ENCODE data around the gene OSBPL7.

The OSBPL7 gene

DNA sequence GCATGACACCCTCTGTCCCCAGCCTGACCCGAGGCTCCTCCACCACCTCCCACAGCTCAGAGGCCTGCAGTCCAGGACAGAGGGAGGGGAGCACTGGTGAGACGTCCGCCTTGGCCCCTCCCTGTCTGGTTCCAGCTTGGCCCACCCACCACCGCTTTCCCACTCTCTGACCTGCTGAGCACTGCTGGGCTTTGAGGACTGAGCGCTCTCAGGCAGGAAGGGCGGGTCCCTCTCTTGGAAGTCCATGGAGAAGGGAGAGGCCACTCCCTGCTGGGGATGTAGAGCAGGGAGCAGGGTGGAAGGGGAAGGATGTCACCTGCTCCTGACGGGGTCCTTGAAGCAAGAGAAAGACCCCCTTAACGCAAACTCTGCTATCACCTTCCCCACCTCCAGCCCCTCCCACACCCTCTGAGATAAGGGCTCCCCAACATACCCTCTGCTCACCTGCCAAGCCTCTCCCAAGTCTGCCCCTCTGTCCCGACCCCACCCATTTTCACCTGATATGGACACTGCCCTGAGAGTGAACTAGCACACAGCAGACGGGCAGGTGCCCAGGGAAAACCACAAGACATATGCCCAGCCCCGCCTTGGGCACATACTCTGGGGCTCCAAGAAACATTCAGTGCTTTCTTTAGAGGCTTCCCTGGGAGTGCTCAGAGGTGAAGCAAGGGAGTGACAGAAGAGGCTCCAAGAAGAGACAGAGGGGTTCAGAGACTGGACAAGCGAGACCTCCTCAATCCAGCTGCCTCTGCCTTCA, 1.4 kb downstream of the OSBPL7 start:
- no peak for DNase-seq

GRCh38 chr17:47819475-47819874, 2.1 kb downstream of the OSBPL7 start:
- DNase-seq: no peak

GRCh38 chr17:47818002-47818695, 3.4 kb downstream of the OSBPL7 start:
- DNase-seq: no peak

DNA sequence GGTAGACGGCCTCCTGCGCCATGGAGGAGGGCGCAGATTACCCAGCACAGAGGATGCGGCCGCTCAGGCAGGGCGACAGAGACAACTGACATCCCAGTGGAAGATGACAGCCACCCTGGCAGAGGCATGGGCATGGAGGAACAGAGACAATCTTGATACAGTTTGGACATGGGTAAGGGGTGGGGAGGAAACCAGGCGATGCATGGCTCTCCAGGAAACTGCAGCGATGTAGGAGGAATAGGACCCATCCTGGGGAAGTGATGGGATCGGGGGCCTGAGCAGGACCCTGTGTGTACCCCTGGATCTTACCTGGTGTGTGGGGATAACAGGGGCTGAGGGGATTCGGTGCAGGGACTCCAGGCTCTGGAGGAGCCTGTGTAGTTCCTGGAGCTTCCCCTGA, 4.6 kb downstream of the OSBPL7 start:
- no peak for DNase-seq

DNA sequence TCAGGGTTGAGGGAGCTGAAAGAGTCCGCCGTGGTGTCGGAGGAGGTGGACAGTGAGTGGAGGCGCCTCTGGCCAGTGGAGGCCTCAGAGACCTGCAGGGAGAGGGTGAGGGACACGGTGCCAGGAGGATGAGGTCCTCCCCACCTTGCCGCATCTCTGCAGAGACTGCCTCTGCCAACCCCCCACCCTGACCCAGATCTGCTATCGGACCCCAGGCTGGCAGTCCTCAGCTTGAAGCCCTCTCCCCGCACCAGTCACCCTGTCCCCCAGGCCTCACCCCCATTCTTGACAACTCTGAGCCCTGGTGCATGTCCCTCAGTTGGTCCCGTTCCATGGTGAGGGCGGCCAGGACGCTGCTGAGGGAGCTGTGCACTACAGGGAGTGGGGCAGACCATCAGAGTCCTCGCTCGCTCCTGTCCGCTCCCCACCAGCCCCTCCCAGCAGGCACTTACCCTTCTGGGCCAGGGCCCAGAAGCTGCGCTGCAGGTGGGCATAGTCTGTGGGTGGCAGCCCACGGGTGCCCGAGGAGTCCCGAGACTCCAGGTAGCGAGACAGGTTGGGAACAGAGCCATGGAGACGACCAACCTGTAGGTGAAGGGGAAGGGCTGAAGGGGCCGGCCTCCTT, 5.4 kb downstream of the OSBPL7 start:
- DNase-seq: no peak

DNA sequence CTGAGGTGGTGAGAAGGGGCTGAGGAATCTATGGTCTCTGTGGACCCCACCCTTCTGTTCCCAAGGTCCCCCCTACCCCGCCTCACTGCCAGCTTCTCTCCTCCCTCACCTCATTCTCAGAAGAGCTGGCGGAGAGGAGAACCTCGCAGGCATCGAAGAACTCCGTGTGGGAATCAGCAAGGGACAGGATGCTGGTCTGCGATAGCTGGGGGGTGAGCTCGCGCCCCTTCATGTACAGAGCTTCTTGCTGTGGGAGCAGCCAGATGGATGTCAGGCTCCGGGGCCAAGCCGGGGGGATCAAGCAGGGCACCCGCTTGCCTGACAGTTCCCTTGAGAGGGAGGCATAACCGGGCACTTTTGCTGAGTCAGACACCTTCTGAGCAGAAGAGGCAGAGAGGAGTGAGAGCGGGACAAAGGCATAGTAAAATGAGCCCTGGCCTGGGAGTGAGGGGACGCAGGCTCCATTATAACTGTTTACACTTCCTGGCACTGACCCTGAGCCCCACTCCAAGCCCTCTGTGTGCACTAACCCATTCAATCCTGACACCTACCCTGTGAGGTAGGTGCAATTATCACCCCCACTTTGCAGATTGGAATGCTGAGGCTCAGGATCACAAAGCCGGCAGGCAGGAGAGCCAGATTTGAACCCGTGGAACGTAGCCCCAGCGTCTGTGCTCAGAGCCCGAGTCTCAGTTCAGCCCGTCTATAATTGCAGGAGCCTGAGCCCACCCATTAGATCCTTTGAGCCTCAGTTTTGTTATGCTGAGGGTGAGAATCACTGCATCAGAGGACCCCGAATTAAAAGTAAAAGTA, 6.3 kb downstream of the OSBPL7 start:
- no peak for DNase-seq

- no peak for DNase-seq
Measured at GRCh38 chr17:47813512-47814031, 8.0 kb downstream of the OSBPL7 start.

DNA sequence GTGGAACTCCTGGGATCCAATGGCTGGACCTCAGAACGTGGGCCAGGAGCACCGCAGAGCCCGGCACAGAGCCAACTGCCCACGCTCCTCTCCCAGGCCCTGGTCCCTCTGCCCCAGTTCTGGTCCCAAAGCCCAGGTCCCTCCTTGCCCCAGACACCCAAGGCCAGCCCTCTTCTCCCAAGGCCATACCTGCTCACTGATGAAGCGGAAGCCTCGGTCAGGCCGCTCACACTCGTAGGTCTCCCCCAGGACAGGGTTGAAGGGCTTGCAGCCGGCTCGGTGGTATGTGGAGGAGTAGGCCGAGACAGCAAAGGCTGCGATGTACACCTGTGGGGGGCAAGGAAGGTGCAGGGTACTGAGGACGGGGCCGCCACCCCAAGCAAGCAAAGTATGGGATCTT, 8.5 kb downstream of the OSBPL7 start:
- no peak for DNase-seq

- DNase-seq: no peak
Measured at GRCh38 chr17:47812146-47812920, 9.3 kb downstream of the OSBPL7 start.

DNA sequence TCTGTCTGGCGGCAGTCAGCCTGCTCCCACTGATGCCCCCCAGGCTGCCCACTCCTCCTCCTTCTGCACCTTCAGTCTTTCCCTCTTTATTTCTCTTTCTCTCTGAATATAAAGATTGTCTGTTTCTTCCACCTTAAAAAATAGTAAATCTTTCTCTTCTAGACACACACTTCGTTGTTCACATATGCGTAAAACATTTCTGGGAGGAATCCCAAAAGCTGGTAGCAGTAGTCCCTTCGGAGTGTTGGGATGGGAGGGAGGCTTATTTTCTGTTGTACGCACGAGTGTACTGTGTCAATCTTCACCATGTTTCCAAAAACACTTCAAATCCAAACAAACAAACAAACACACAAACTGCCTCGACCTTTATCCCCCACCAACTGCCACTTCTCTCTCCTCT, 9.9 kb downstream of the OSBPL7 start:
- no peak for DNase-seq

DNA sequence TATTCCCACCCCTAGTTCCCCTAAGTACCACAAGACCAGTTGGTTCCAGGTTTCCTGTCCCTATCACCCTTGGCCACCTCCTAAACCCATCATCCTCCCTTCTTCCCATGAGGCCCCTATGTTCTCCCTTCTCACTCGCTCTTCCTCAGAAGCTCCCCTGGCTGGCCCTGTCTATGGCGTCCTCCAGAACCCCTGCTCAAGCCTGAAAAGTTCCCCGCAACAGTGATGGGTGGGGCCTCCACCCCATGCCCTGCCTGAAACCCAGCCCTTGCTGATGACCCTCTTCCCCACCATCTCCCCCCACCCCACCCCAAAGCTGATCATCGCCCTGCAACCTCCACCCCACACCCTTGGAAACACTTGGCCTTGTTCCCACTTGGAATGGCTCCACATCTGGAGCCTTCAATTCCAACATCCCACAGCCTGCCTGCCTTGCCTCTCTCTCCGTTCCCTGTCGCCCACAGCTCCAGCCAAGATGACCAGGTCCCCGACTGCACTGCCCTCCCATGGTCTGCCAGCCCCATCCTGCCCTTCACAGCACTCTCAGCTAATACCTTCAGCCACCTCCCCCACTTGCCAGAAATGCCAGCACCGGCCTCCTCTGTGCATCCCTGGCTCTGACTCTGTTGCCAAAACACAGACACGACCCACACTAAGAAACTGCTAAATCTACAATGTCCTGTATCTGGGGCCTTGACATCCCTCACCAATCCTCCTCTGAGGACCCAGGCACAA, 10.5 kb downstream of the OSBPL7 start:
- no peak for DNase-seq

GRCh38 chr17:47810200-47810821, 11.3 kb downstream of the OSBPL7 start:
- DNase-seq: peak in 1 of 5 donors; percentile 54

GRCh38 chr17:47808830-47809480, 12.6 kb downstream of the OSBPL7 start:
- DNase-seq: no peak

- DNase-seq: no peak
Measured at GRCh38 chr17:47808036-47808829, 13.4 kb downstream of the OSBPL7 start.

GRCh38 chr17:47807421-47807820, 14.2 kb downstream of the OSBPL7 start:
- DNase-seq: no peak

- no peak for DNase-seq
Measured at GRCh38 chr17:47806913-47807255, 14.7 kb downstream of the OSBPL7 start.

- DNase-seq: no peak
Measured at GRCh38 chr17:47806026-47806912, 15.3 kb downstream of the OSBPL7 start.

GRCh38 chr17:47804461-47804860, 17.1 kb downstream of the OSBPL7 start:
- DNase-seq: no peak

Measured in T-helper 1 cell (primary cell).